Stimulated activated naive CD4-positive, alpha-beta T cell treated with Interleukin-2 at 50 U/mL for 16 hours (primary cell): ENCODE results near the gene HDAC2.
"Not testable (repeated sequence)": the region's sequence is repeated elsewhere in the genome, so short reads cannot be mapped to it uniquely, and the experiment has no call there.

Source experiments
- DNase-seq: peaks from one replicate; lab custom pipeline; 2025; lab: John Stamatoyannopoulos, UW

Gene HDAC2

DNA sequence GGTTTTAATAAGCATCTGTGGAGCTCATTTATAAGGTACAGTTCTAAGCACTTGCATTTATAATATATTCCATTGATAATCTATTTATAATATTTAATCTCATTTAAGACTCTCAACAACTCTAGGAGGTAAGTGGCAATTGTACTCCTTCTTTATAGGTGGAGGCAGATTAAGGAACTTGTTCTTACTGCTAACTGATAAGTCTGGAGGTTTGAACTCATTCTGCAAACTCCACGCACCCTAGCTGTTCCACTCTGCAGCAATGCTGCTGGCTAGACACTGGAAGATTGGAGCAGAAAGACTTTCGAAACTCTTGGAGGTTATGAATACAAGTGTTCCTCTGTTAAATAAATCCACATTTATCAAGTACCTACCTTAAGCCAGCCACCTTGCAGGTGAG lies 793 bp upstream of the HDAC2 start:
- DNase-seq = no peak

DNA sequence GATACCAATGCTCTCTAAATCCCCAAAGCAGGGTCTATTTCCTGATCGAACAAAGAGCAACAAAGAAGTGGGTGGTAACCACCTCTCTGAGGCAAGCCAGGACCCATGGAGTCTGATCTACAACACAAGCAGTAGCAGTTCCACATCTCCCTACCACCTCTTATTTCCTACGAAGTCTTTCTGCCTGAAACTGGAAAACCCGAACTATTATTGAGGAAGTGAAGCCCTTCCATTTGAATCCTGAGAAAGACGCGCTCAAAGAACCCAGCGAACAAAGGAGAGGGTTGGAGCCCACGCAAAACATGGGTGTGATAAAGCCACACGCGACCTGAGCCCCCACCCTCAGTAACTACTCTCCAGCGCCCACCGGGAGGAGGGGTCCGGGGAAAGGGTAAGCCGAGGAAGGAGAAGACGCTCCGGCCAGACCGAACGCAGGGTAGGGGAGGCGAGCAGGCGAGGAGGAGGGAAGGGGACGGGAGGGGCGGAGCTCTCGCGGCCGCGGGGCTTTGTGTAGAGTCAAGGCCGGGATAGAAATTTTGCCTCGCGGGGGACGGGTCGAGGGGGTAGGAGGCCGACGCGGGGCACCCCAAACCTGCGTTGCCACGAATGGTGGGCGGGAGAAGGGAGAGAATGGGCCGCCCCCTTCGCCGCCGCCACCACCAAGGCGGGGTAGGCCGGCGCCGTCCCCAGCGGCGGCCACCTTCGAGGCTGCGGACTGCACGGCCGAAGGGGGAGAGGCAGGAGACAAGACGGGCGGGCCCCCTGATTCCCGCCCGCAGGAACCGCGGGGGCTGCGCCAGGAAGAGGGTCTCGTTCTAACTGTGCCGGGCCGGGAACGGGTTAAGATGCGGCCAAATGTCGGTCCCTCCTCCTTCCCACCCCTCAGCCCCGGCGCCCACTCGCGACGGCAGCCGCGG lies 802 bp downstream of the HDAC2 start:
- DNase-seq = peak; percentile 43

DNA sequence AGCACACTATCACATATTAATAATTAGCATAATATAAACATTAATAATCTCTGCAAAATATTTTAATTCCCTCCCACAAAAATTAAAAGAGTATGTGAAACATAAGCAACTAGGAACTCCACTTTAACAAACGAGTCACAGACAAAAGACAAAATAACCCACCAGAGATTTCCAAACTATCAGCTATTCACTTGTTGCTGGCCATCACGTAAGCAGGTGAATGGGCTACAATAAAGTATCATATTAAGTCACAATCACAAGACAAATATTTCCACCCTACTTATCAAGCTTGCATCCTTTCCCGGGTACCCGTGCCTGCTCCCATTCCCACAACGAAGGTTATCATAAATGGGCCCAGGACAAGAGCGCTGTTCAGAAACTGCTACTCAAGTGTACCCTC lies 2.5 kb downstream of the HDAC2 start:
- no peak for DNase-seq

DNA sequence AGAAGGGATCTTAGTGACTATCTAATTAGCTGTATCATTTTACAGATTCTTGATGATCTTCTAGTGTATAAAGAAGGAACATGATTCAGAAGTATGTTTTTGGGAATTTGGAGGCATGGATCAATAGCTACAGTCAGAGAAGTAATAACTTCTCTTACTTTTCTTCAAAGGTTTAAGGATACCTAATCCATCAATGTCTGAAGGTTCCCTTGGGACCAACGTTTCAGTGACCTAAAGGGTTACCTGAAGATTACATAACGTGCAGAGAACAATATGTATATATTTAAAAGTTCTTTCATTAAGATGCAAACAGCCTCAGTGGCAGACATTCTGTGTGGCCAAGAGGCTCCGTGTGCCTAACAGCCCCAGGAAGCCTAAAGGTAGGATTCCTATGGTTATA lies 3.2 kb downstream of the HDAC2 start:
- no peak for DNase-seq

DNA sequence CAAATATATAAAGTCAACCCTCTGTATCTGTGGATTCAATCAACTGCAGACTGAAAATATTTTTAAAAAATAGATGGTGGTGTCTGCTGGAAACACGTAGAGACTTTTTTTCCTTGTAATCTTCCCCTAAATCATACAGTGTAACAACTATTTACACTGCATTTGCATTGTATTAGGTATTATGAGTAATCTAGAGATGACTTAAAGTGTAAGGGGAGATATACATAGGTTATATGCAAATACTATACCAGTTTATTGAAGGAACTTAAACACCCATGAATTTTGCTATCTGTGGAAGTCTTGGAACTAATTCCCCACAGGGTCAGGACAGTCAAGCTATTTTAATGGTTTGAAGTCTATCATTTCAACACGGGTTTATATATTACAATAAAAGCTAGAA lies 10.2 kb downstream of the HDAC2 start:
- no peak for DNase-seq

DNA sequence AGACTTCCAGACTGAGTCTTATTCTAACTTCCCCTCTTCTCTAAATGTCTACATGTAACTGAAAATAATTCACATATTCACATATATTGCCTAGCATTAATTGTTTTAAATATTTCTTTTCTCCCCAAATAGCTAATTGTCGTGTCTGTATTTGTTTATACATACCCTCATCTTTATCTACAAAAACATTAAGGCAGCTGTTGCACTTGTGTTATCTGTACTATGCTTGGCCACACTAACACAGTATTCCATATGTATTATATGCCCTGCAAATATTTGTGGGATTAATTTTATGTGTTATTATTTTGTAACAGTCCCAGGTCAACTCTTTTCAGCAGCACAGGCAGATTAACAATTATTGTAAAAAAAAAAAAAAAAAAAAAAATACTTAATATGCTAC lies 11.7 kb downstream of the HDAC2 start:
- DNase-seq = no peak

DNA sequence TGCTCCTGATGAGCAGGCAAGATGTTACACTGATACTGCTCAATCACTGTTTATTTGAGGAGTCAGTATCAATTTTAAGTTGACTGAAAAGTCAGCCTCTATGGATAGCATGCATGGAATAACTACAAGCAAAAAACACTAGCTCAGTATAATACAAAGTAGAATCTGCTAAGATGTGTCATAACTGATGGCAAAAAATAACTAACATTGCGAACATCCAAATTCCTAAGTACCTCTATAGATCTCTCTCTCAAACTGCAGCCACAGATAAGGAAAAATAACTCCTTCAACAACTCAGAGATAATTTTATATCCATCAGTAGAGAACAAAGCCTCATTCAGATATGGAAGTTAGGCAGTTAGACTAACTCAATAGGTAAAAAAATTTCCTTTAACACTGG lies 16.3 kb downstream of the HDAC2 start:
- no peak for DNase-seq

DNA sequence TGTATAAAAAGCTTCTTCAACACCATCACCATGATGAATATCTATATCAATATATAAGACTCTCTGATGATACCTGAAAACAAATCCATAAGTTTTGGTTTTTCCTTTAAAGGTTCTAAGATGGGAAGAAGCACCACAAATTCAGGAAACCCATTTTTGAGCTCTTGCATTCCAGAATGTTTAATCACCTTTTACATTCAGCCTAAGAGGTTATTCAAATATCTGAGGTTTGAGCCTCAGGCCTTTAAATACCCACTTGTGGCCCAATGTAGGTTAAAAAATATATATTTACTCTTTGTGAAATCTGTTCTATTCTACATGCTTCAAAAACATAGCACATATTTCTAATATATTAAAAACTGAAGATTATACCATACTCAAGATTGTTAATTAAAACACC lies 17.6 kb downstream of the HDAC2 start:
- DNase-seq = no peak

DNA sequence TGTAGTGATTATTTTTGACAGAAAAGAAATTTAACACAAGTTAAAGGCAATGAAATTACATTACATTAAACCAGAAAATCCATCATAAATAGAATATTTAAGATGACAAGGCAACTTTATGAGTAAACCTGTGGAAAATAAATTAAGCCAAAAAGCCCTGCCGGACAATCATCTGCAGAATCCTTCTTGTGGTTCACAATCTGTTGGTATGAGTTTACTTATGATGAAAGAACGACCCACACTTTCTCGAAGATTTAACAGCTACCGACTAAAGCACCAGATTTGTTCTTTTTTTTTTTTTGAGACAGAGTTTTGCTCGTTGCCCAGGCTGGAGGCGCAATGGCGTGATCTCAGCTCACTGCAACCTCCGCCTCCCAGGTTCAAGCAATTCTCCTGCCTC lies 21.4 kb downstream of the HDAC2 start:
- no peak for DNase-seq

DNA sequence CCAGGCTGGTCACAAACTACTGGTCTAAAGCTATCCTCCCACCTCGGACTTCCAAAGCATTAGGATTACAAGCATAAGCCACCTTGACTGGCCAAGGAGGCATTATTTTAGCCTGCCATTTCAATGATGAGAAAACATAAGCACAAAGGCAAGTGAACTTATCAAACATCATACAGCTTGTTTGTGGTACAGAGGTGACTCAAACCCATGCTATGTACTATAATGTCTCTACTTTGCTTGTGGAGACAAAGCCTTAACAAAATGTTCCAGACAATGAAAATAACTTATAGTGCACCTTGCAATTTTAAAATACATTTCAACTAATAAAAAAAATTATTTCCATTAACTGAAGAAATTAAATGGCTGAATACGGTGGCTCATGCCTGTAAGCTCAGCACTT lies 26.2 kb downstream of the HDAC2 start:
- no peak for DNase-seq

DNA sequence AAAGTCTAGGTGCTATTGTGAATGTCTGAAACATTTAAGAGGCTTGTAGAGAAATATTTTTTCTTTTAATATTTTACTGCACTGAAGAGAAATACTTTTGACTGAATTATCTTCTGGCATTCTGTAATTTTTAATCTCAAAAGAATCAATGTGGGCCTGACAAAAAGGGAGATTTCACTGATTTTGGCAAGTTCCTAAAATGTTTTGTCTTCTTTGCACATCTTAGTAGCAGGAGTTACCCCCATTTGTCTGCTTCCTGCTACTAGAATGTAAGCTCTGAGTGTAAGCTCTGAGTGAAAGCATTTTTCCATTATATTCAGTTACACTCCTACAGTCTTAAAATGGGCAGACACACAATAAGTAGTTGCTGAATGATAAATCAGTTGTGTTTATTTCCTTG lies 31.1 kb downstream of the HDAC2 start:
- DNase-seq = no peak

DNA sequence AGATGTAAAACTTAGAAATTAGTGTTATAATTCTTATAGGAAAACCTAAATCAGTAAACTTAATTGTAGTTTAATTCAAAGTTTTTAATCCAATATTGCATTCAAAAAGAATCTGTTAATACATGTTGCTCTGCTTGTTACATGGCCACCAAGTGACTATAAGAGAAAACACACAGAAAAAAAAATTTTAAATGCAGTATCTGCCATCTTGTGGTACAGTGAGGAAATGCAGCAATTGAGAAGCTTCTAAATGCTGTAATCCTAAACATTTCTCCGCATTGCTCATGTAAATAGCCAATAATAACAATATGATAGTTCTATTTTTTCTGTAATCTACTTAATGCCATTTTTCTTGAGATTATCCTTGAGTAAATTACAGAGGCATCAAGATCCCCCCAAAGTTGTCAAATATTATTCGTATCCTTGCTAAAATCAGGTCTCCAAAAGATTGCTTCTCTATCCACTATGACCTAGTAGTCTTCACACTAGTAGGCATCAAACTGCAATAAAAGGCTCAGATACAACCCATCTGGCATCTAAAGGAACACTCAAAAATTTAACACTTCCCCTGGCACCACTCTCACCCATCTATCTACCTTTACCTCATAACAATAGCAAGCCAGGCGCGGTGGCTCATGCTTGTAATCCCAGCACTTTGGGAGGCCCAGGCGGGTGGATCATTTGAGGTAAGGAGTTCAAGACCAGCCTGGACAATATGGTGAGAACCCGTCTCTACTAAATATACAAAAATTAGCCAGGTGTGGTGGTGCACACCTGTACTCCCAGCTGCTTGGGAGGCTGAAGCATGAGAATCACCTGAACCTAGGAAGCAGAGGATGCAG lies 34.6 kb downstream of the HDAC2 start:
- DNase-seq = no peak

DNA sequence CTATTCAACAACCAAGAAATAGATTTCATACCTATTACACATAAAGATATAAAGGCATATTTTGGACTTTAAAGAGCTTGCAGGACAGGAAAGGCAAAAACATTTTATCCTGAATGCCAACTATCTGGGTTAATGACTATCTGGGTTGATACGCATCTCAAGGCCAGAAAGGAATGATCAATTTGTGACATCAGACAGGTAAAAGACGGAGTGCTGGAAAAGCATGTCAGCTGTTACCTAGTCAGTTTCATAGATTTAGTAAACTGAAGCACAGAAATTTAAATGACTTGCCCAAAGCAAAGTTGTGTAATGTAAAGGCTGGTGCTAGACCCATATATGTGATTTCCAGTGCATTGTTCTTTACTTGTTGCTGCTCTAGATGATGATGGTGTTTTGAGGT lies 36.8 kb downstream of the HDAC2 start:
- no peak for DNase-seq

DNA sequence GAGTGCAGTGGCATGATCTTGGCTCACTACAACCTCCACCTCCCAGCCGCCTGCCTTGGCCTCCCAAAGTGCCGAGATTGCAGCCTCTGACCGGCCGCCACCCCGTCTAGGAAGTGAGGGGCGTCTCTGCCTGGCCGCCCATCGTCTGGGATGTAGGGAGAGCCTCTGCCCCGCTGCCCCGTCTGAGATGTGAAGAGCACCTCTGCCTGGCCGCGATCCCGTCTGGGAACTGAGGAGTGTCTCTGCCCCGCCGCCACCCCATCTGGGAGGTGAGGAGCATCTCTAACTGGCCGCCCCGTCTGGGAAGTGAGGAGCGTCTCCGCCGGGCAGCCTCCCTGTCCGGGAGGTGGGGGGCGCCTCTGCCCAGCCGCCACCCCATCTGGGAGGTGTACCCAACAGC lies 39.0 kb downstream of the HDAC2 start:
- DNase-seq = not testable (repeated sequence)

DNA sequence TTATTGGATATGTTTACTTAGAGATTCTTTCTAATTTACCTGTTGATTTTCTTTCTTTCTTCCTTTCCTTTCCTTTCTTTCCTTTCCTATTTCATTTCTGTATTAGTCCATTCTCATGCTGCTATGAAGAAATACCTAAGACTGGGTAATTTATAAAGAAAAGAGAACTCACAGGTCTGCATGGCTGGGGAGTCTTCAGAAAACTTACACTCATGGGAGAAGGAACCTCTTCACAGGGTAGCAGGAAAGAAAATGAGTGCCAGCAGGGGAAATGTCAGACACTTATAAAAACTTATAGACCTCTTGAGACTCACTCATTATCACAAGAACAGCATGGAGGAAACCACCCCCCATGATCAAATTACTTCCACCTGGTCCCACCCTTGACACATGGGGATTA lies 40.8 kb downstream of the HDAC2 start:
- DNase-seq = no peak

DNA sequence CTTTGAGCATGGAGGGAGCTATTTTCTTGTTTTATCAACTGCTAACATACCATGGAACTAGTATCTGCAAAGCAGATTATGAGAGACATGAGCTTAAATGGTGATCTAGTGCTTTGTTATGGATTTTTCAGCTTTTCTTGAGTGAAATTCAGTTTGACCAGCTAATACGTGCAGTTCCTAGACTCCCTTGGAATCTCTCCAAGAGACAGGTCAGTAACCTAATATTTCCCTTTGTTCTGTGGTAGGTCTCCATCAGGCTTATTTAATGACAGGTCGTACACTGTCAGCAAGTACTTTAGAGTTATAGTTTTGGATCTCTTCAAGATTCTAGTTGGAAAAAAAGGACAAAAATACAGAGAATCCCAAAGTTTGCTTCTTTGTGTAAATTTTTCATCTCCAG lies 43.9 kb downstream of the HDAC2 start:
- no peak for DNase-seq

DNA sequence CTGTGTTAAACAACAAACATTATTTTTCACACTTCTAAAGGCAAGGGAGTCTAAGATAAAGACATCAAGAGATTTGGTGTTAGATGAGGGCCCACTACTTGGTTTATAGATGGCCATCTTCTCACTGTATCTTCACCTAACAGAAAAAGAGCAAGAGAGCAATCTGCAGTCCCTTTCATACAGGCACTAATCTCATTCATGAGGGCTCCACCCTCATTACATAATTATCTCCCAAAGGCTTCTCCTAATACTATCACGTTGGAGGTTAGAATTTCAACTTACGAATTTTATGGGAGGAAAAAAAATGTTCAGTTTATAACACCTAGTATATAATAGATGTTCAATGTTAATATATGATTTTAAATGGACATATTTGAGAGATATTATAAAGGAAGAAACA lies 45.6 kb downstream of the HDAC2 start:
- no peak for DNase-seq

DNA sequence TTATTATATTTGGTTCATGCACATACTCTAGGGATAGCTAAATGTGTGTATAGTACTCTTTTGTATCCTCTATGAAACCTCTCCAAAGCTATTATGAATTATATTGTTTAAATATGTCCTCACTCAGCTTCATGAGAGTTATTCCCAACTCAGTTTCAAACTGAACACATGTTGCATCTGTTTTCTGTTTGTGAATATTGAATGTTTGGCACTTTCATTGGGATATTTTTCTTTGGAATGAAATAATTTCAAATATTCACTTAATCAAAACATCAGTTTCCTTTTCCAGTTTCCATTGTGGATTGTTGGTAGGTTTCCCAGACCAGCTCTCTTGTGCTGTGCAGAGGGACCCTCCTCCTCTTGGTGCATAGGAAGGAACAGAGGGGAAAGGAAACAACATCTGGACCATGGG lies 46.6 kb downstream of the HDAC2 start:
- no peak for DNase-seq

DNA sequence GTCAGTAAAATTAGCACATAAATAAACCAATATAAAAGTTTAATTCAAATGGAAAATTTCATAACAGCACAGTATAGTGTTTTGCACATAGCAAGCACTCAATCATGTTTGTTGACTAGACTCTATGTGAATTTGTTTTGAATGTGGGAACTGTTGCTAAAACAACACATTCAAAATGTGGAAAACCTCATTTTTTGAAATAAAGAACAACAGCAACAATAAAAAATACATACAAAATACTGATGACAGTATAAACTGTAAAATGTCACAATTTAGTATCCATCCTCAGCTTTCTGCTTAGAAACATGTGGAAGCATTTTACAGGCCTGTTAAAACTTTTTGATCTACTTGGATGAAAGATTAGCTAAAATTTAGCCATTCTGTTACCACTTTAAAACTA lies 47.4 kb downstream of the HDAC2 start:
- no peak for DNase-seq

DNA sequence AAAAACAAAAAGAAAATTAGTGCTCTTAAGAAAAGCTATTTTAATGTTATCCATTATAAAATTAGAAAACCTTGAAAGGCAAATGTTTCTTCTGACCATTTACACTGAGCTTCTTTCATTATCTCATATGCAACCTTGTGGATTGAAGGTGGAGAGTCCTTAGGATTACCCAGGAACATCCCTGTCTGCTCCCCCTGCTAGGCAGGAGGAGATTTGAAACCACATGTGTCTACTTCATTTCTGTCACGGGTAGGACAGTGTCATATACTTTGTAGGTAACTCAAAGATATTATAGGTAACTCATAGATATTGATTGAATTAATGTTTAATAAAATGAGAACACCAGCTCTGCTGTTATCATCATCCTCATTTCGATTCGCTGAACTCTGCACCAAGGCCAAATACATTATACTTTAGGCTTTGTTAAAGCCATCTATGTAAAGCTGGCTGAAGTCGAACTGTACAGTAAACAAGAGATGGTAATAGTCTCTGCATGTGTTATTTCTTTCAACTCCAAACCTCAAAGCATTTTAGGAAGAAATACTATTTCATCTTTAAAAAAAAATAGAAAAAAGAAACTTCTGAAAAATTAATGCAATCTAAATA lies 49.5 kb downstream of the HDAC2 start:
- DNase-seq = no peak

DNA sequence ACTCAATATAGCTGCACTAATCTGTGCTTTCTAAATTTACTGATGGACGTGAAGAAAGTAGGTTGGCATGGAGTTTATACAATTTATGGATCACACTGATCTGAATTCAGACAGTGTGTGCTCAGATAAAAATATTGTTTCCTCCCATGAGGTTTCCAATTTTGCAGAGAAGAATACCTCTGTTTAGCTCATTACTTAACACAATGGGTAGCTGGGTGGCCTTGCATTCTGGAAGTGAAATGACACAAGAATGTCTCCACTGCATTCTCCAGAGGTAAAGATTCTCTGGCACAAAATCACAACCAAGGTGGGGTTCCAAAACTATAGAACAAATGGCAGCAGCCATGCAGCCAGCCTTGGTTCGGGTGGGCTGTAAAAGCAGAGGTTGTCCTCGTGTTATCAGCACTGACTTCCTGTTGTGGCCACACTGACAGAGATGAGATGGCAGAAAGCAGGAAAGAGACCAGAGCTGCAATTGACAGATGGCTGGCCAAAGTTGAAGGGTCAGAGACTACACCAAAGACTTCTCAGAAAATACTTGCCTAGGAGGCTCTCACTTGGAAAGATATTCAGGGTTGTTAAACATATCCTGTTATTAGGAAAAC lies 50.2 kb downstream of the HDAC2 start:
- no peak for DNase-seq

DNA sequence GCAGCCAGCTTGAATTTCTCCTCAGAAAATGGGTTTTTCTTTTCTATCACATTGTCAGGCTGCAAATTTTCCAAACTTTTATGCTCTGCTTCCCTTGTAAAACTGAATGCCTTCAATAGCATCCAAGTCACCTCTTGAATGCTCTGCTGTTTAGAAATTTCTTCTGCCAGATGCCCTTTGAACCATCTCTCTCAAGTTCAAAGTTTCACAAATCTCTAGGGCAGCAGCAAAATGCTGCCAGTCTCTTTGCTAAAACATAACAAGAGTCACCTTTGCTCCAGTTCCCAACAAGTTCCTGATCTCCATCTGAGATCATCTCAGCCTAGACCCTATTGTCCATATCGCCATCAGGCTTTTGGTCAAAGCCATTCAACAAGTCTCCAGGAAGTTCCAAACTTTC lies 60.7 kb downstream of the HDAC2 start:
- DNase-seq = not testable (repeated sequence)
